H1 (cell line): ENCODE results near the gene EVI5. TPM values are rescaled to one million over a fixed set of nuclear protein-coding genes. Genes with fewer than 3 reads are reported as not detected.

Experiments used
- CEBPB ChIP-seq: IDR thresholded peaks from 2 replicates; pipeline ENCODE4 v1.6.1; 2012; ENCODE audit warnings: low read depth, low read length
- E2F6 ChIP-seq: IDR thresholded peaks from 2 replicates; pipeline ENCODE4 v1.6.1; 2012; ENCODE audit warnings: inconsistent platforms
- HDAC6 ChIP-seq: IDR thresholded peaks from one replicate; pipeline ENCODE4 v1.7.1; 2012; ENCODE audit warnings: low read depth, mild to moderate bottlenecking, inconsistent platforms, low read length, moderate library complexity
- KDM1A ChIP-seq: fragments of 200-600, 300-600 bp; sonication (generic); IDR thresholded peaks from 2 replicates; pipeline ENCODE4 v1.7.1; 2016; ENCODE audit warnings: mild to moderate bottlenecking, low read length, borderline replicate concordance
- RFX5 ChIP-seq: IDR thresholded peaks from 2 replicates; pipeline ENCODE4 v1.6.1; 2011; ENCODE audit warnings: low read depth, low read length, improper control_type of control experiment, borderline replicate concordance
- SIX5 ChIP-seq: IDR thresholded peaks from 2 replicates; pipeline ENCODE4 v1.6.1; 2011; ENCODE audit warnings: mild to moderate bottlenecking, low read depth, low read length
- SUZ12 ChIP-seq: fragments of 200-600 bp; sonication (generic); IDR thresholded peaks from 2 replicates; pipeline ENCODE4 v1.6.1; 2012; ENCODE audit warnings: mild to moderate bottlenecking, inconsistent platforms, low read length, moderate library complexity, mixed read lengths
- TAF7 ChIP-seq: optimal IDR thresholded peaks from 2 replicates; pipeline ENCODE3; 2011; ENCODE audit warnings: low read depth, mild to moderate bottlenecking, inconsistent platforms, low read length, moderate library complexity, borderline replicate concordance
- YY1 ChIP-seq: IDR thresholded peaks from 2 replicates; pipeline ENCODE4 v1.6.1; 2011; ENCODE audit warnings: low read depth, mild to moderate bottlenecking, low read length
- polyA plus RNA-seq, 7 experiments: library from polyadenylated mRNA; depleted of rRNA in 3 of 7; stranded (reverse) in 5 of 7; unstranded in 2 of 7; fragments of >200 nt in 5 of 7; fragments of 200-250 nt in 2 of 7; gene quantifications; 1 replicate in 5 of 7; 2 replicates in 1 of 7; 4 replicates in 1 of 7; pipeline versions ENCODE4 v1.2.1 to v1.2.3, GENCODE V29; 2011 to 2013; ENCODE audit warnings: missing spikeins in 2 of 7, mixed read lengths in 2 of 7
- total RNA-seq: library from RNA; stranded (reverse); fragmentation: NEBNext Ultra II Directional; extraction: Animal tissue kit (Norgen Biotek cat#: 25700); gene quantifications from 2 replicates; pipeline ENCODE4 v1.2.1, GENCODE V29; 2021

The EVI5 gene
- total and polyA plus RNA-seq, 2 of the 8 experiments (the other 6 are each of a cell fraction or from before 2014, with no cell fraction given), result 1.7 to 13.7 TPM

DNA sequence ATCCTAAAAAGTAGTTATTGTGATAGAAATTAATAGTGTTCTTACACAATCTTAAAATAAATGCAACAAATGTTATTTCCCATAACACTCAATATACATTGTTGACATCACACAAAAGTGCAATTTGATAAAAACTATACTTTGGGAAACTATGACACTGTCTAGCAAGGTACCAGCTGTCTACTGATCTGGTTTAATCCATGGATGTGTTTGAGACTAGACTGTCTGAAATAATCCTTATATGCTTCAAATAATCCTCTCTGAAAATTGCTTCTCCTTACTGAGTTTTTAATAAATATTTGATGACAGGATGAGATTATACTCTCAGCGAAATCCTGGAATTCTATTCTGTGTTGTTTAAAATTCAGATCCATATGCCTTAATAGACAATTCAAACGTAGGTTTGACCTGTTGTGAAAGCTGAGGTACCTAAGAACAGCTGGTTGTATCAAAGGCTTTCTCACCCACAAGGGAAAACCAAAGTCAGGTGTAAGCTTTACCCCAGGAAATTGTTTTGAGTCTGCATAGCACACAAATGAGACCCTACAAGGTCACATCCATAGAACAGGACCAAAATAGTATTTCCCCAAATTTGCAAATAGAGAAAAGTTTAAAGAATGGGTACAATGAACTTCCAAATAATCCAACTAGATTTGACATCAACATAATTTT lies 289.4 kb downstream of the EVI5 start (continued):
- no peak for TF ChIP-seq SUZ12
- no peak for TF ChIP-seq RFX5
- no peak for TF ChIP-seq CEBPB
- no peak for TF ChIP-seq HDAC6
- no peak for TF ChIP-seq SIX5
- no peak for TF ChIP-seq YY1
- no peak for TF ChIP-seq KDM1A
- no peak for TF ChIP-seq TAF7
- no peak for TF ChIP-seq E2F6
